ENCODE data around the gene ACAD9.
A peak's percentile ranks its signal among the peaks of the same experiment; 100 is the strongest.

The ACAD9 gene

DNA sequence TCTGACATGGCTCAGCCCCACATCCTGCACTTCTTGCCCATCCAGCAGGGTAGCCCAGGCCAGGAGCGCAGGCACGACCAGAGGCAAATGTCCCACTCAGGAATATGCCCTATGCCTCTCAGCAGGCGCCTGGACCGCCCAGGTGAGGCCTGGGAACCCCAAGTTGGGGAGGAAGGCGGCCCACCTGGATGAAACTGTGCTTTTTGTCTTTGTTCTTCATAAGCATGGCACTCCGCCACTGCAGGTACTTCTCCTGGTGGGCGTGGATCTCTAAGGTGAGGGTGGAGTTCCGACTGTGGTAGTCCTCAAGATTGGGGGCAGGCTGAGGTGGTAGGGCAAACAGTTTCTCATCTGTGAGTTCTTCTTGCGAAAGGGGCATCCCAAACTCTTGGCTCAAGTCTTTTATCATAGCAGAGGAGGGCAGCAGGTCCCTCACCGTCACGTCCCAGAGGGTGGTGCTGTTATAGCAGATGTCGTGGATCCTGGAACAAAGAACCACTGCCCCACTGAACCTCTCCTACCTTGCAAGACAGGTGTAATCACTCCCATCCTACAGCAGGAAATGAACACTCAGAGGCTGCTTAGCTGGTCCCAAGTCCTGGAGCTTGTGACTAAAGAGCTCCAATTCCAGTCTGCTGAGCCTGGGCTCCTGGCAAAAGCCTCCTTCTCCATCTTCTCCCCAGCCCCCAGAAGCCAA lies 53.2 kb downstream of the ACAD9 start:
- no peak overlapping the region for H4K8ac ChIP-seq (ENCODE audit: low read length)
- no peak overlapping the region for H3K4ac ChIP-seq (ENCODE audit: low read depth in 1 of 2, low read length in 2 of 2)
- no peak overlapping the region for H3K4me2 ChIP-seq (ENCODE audit: low read length, poor library complexity, severe bottlenecking)
- 80% methylated on average over 12 of the region's 12 CpGs for WGBS
- no peak overlapping the region for H3K4me3 ChIP-seq (ENCODE audit: insufficient read depth in 1 of 2, low read depth in 1 of 2, low read length in 2 of 2)
- H4K91ac ChIP-seq (ENCODE audit: low read length) = no peak overlapping the region
- H2BK120ac ChIP-seq (ENCODE audit: low read depth, low read length) = no peak overlapping the region
- no peaks in the 10 kb centered on the region for H3K79me1 ChIP-seq (replicated peaks; ENCODE audit: low read length, poor library complexity, severe bottlenecking)
- H3K18ac ChIP-seq (ENCODE audit: low read depth in 1 of 2, low read length in 2 of 2) = no peak overlapping the region
- H3K36me3 ChIP-seq (ENCODE audit: control insufficient read depth in 1 of 2, insufficient read depth in 2 of 2, low read depth in 1 of 2, low read length in 2 of 2) = no peaks in the 10 kb centered on the region
- no peak for DNase-seq
- H2BK15ac ChIP-seq (ENCODE audit: low read depth, poor library complexity, severe bottlenecking) = no peak overlapping the region
- H2BK5ac ChIP-seq (ENCODE audit: low read depth, low read length, poor library complexity, severe bottlenecking) = no peak overlapping the region
- no peak overlapping the region for H3K23ac ChIP-seq (ENCODE audit: low read length in 2 of 2)
- no peak overlapping the region for H3K14ac ChIP-seq (ENCODE audit: low read length in 2 of 2)
- H3K4me1 ChIP-seq (ENCODE audit: control insufficient read depth, insufficient read depth, low read depth, low read length) = no peaks in the 10 kb centered on the region
- H2AFZ ChIP-seq (ENCODE audit: low read depth, low read length) = no peak overlapping the region
- peaks cover 27 to 44% of the 10 kb centered on the region in 2 experiments for H3K27me3 ChIP-seq (ENCODE audit: control insufficient read depth in 1 of 2, insufficient read depth in 1 of 2, low read length in 2 of 2)
- H2BK12ac ChIP-seq (ENCODE audit: low read length in 2 of 2) = no peak overlapping the region
- H2AK5ac ChIP-seq (ENCODE audit: low read length, severe bottlenecking) = no peak overlapping the region
- no peak overlapping the region for H3K9ac ChIP-seq (ENCODE audit: low read length)
- H3K9me3 ChIP-seq (ENCODE audit: control insufficient read depth, low read length) = peaks cover 3% of the 10 kb centered on the region
- H3K27ac ChIP-seq (ENCODE audit: low read length, poor library complexity, severe bottlenecking) = no peak overlapping the region

DNA sequence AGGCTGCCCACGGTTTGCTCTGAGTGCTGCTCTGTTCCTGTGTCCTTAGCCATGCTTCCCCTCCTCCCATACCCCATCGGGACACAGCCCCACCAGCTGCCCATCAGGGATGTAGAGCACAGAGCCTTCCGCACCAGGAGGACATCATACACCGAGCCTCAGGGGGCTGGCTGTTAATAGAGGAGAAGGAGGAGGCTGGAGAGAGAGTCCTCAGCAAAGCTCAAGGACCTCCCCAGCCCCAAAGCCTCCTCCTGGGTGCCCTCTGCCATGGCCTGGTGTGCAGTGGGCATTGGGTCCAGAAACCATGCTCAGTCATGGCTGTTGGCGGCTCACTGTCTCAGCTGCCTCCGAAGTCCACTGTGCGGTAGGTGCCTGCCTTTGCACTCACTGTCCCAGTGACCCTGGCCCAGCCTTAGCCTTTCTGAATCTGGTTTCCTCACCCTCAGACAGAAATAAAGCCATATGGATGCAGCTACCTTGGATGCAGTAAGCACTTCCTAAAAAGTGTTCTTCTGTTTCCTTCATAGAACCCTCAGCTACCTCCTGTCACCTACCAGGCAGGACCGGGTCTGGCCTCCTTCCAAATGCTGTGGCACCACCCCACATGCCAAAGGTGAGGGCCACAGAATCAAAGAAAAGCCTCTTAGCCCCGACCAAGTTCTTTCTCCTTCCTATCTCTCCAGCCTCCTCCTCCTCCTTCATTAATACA lies 53.9 kb downstream of the ACAD9 start:
- Histone ChIP-seq H2BK15ac (ENCODE audit: low read depth, poor library complexity, severe bottlenecking) (no peak overlapping the region), H3K9ac (ENCODE audit: low read length) (no peak overlapping the region), H3K4me1 (ENCODE audit: control insufficient read depth, insufficient read depth, low read depth, low read length) (no peaks in the 10 kb centered on the region), H3K23ac (ENCODE audit: low read length in 2 of 2) (no peak overlapping the region), H3K27me3 (ENCODE audit: control insufficient read depth in 1 of 2, insufficient read depth in 1 of 2, low read length in 2 of 2) (peaks cover 27 to 44% of the 10 kb centered on the region in 2 experiments), H4K91ac (ENCODE audit: low read length) (no peak overlapping the region), H3K36me3 (ENCODE audit: control insufficient read depth in 1 of 2, insufficient read depth in 2 of 2, low read depth in 1 of 2, low read length in 2 of 2) (no peaks in the 10 kb centered on the region), H3K79me1 (replicated peaks; ENCODE audit: low read length, poor library complexity, severe bottlenecking) (no peaks in the 10 kb centered on the region), H4K8ac (ENCODE audit: low read length) (no peak overlapping the region), H2BK120ac (ENCODE audit: low read depth, low read length) (no peak overlapping the region), H3K14ac (ENCODE audit: low read length in 2 of 2) (no peak overlapping the region), H3K4ac (ENCODE audit: low read depth in 1 of 2, low read length in 2 of 2) (no peak overlapping the region), H2BK12ac (ENCODE audit: low read length in 2 of 2) (no peak overlapping the region), H3K27ac (ENCODE audit: low read length, poor library complexity, severe bottlenecking) (no peak overlapping the region), H3K4me2 (ENCODE audit: low read length, poor library complexity, severe bottlenecking) (no peak overlapping the region), H3K18ac (ENCODE audit: low read depth in 1 of 2, low read length in 2 of 2) (no peak overlapping the region), H2AK5ac (ENCODE audit: low read length, severe bottlenecking) (no peak overlapping the region), H3K4me3 (ENCODE audit: insufficient read depth in 1 of 2, low read depth in 1 of 2, low read length in 2 of 2) (no peak overlapping the region), H2BK5ac (ENCODE audit: low read depth, low read length, poor library complexity, severe bottlenecking) (no peak overlapping the region), H3K9me3 (ENCODE audit: control insufficient read depth, low read length) (peaks cover 3% of the 10 kb centered on the region), H2AFZ (ENCODE audit: low read depth, low read length) (no peak overlapping the region)
- 81% methylated on average over 6 of the region's 9 CpGs for WGBS
- DNase-seq = no peak

DNA sequence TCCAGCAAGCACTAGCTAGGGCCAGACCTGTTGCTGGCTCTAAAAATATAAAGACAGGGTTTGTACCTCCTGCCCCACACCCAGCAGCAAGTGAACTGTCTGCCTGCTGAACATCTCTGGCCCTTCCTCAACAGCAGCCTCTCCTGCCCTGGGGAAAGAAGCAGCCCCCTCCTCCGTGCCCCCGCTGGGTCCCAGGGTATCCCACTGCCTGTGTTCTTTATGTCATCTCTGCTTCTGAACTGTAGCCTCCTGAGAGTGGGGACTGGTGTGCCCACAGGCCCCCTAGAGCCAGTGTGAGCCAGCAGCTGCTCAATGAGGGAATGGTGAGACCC lies 54.5 kb downstream of the ACAD9 start:
- no peak overlapping the region for H2BK120ac ChIP-seq (ENCODE audit: low read depth, low read length)
- H3K23ac ChIP-seq (ENCODE audit: low read length in 2 of 2) = peak overlapping the region in 1 of 2 experiments; percentile 53
- no peak overlapping the region for H3K27ac ChIP-seq (ENCODE audit: low read length, poor library complexity, severe bottlenecking)
- no peak overlapping the region for H3K4ac ChIP-seq (ENCODE audit: low read depth in 1 of 2, low read length in 2 of 2)
- no peak overlapping the region for H2BK5ac ChIP-seq (ENCODE audit: low read depth, low read length, poor library complexity, severe bottlenecking)
- no peaks in the 10 kb centered on the region for H3K4me1 ChIP-seq (ENCODE audit: control insufficient read depth, insufficient read depth, low read depth, low read length)
- H2BK12ac ChIP-seq (ENCODE audit: low read length in 2 of 2) = no peak overlapping the region
- H4K8ac ChIP-seq (ENCODE audit: low read length) = no peak overlapping the region
- no peak overlapping the region for H3K4me2 ChIP-seq (ENCODE audit: low read length, poor library complexity, severe bottlenecking)
- peaks cover 3% of the 10 kb centered on the region for H3K9me3 ChIP-seq (ENCODE audit: control insufficient read depth, low read length)
- no peak overlapping the region for H4K91ac ChIP-seq (ENCODE audit: low read length)
- WGBS = 82% methylated on average over 2 of the region's 2 CpGs
- H2BK15ac ChIP-seq (ENCODE audit: low read depth, poor library complexity, severe bottlenecking) = no peak overlapping the region
- H3K79me1 ChIP-seq (replicated peaks; ENCODE audit: low read length, poor library complexity, severe bottlenecking) = no peaks in the 10 kb centered on the region
- peaks cover 27 to 47% of the 10 kb centered on the region in 2 experiments for H3K27me3 ChIP-seq (ENCODE audit: control insufficient read depth in 1 of 2, insufficient read depth in 1 of 2, low read length in 2 of 2)
- H3K36me3 ChIP-seq (ENCODE audit: control insufficient read depth in 1 of 2, insufficient read depth in 2 of 2, low read depth in 1 of 2, low read length in 2 of 2) = no peaks in the 10 kb centered on the region
- H2AFZ ChIP-seq (ENCODE audit: low read depth, low read length) = no peak overlapping the region
- no peak overlapping the region for H3K14ac ChIP-seq (ENCODE audit: low read length in 2 of 2)
- no peak overlapping the region for H3K4me3 ChIP-seq (ENCODE audit: insufficient read depth in 1 of 2, low read depth in 1 of 2, low read length in 2 of 2)
- no peak overlapping the region for H3K9ac ChIP-seq (ENCODE audit: low read length)
- H2AK5ac ChIP-seq (ENCODE audit: low read length, severe bottlenecking) = no peak overlapping the region
- DNase-seq = no peak
- no peak overlapping the region for H3K18ac ChIP-seq (ENCODE audit: low read depth in 1 of 2, low read length in 2 of 2)

DNA sequence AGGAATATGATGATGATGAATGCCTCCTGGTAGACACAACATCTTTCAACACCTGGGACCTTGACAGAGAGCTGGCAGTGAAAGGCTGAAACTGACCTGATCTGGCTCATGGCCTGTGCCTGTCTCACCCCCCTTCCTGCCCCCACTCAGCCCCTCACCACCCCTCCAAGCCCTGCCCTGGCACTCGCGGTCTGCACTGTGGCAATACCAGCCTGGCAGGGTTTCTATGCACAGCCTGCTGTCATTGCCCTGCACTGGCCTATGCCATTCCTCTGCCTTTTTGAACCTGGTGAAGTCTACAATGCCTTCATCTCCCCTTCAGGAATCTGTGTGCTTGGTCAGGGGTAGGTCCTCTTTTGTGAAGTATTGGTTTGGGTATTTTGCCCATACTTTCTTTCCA lies 56.5 kb downstream of the ACAD9 start:
- no peaks in the 10 kb centered on the region for H3K9me3 ChIP-seq (ENCODE audit: control insufficient read depth, low read length)
- no peak overlapping the region for H2BK120ac ChIP-seq (ENCODE audit: low read depth, low read length)
- H4K91ac ChIP-seq (ENCODE audit: low read length) = no peak overlapping the region
- no peaks in the 10 kb centered on the region for H3K79me1 ChIP-seq (replicated peaks; ENCODE audit: low read length, poor library complexity, severe bottlenecking)
- no peak overlapping the region for H3K4me3 ChIP-seq (ENCODE audit: insufficient read depth in 1 of 2, low read depth in 1 of 2, low read length in 2 of 2)
- H2BK15ac ChIP-seq (ENCODE audit: low read depth, poor library complexity, severe bottlenecking) = no peak overlapping the region
- H3K18ac ChIP-seq (ENCODE audit: low read depth in 1 of 2, low read length in 2 of 2) = no peak overlapping the region
- H3K27me3 ChIP-seq (ENCODE audit: control insufficient read depth in 1 of 2, insufficient read depth in 1 of 2, low read length in 2 of 2) = peaks cover 35 to 59% of the 10 kb centered on the region in 2 experiments
- H3K14ac ChIP-seq (ENCODE audit: low read length in 2 of 2) = no peak overlapping the region
- H2AFZ ChIP-seq (ENCODE audit: low read depth, low read length) = no peak overlapping the region
- no peak overlapping the region for H3K27ac ChIP-seq (ENCODE audit: low read length, poor library complexity, severe bottlenecking)
- H3K23ac ChIP-seq (ENCODE audit: low read length in 2 of 2) = no peak overlapping the region
- WGBS = 94% methylated on average over 2 of the region's 2 CpGs
- no peak overlapping the region for H2BK12ac ChIP-seq (ENCODE audit: low read length in 2 of 2)
- no peak overlapping the region for H2AK5ac ChIP-seq (ENCODE audit: low read length, severe bottlenecking)
- H4K8ac ChIP-seq (ENCODE audit: low read length) = no peak overlapping the region
- H3K36me3 ChIP-seq (ENCODE audit: control insufficient read depth in 1 of 2, insufficient read depth in 2 of 2, low read depth in 1 of 2, low read length in 2 of 2) = no peaks in the 10 kb centered on the region
- H3K9ac ChIP-seq (ENCODE audit: low read length) = no peak overlapping the region
- H3K4me2 ChIP-seq (ENCODE audit: low read length, poor library complexity, severe bottlenecking) = no peak overlapping the region
- H2BK5ac ChIP-seq (ENCODE audit: low read depth, low read length, poor library complexity, severe bottlenecking) = no peak overlapping the region
- DNase-seq = no peak
- H3K4me1 ChIP-seq (ENCODE audit: control insufficient read depth, insufficient read depth, low read depth, low read length) = no peaks in the 10 kb centered on the region
- H3K4ac ChIP-seq (ENCODE audit: low read depth in 1 of 2, low read length in 2 of 2) = no peak overlapping the region
